HCT116 (cell line): Measurements from ENCODE around the gene KCNN4. TPM values are rescaled to one million over a fixed set of nuclear protein-coding genes. Genes with fewer than 3 reads are reported as not detected.
A peak's percentile ranks its signal among the peaks of the same experiment; 100 is the strongest.

ENCODE experiments used
- ATAC-seq: fragments of 200-7000 bp; cut with Tn5 transposase; 2 replicates; pipeline ENCODE4 v1.9.1; 2020; ENCODE audit warnings: mild to moderate bottlenecking, moderate library complexity
- BruUV-seq: library from RNA; stranded (reverse); fragments of 400-500 nt; replicated peaks from 2 replicates; lab custom pipeline; 2021; lab: Mats Ljungman, UMichigan
- CTCF ChIA-PET: fragments of 300-600 bp; sonication (Branson Sonifier 250); formaldehyde crosslinking; loops from one replicate; lab custom pipeline; 2021; ENCODE audit warnings: antibody characterized with exemption; lab: Charles Lee
- POLR2A ChIA-PET: fragments of 300-600, 350-600 bp; sonication (Branson Sonifier 250); formaldehyde crosslinking; loops from one replicate; lab custom pipeline; 2021; ENCODE audit warnings: antibody characterized with exemption; lab: Charles Lee
- RAD21 ChIA-PET, 2 experiments: fragments of 300-600 bp; sonication (Branson Sonifier 250); formaldehyde crosslinking; loops; one replicate each; lab custom pipeline; 2023; ENCODE audit warnings: low total read pairs in 2 of 2; ENCODE audit not compliant: uncharacterized antibody in 2 of 2, unreplicated experiment in 2 of 2, low non-redundant PET in 1 of 2; lab: Charles Lee
- DNase-seq: peaks from one replicate; pipeline ENCODE4 v3.0.0-alpha.2; 2010; ENCODE audit warnings: low read depth, low spot score
- H2AFZ ChIP-seq: fragments of 200-600 bp; shearing (Covaris generic), sonication (generic); 2 replicates; pipeline ENCODE4 v1.6.1; 2017; ENCODE audit warnings: low read depth, mixed run types, mixed read lengths, antibody characterized with exemption, low read length; ENCODE audit not compliant: poor library complexity, severe bottlenecking
- H3K27ac ChIP-seq: 2 replicates; pipeline ENCODE4 v1.5.1; 2012; ENCODE audit warnings: low read depth, low read length
- H3K27me3 ChIP-seq: fragments of 200-600 bp; sonication (generic); 2 replicates; pipeline ENCODE4 v1.6.1; 2016; ENCODE audit warnings: mixed run types, low read length, mixed read lengths; ENCODE audit not compliant: insufficient read depth
- H3K36me3 ChIP-seq, 2 experiments: fragments of 200-500 bp in 1 of 2; fragments of 200-600 bp in 1 of 2; sonication (Bioruptor generic) in 1 of 2; sonication (generic) in 1 of 2; 2 replicates each; pipeline versions ENCODE4 v1.5.1 to v1.6.1; 2014 to 2016; ENCODE audit warnings: low read length in 2 of 2, inconsistent platforms in 1 of 2, mixed read lengths in 1 of 2, mixed run types in 1 of 2; ENCODE audit not compliant: insufficient read depth in 2 of 2, control insufficient read depth in 1 of 2
- H3K4me1 ChIP-seq, 2 experiments: fragments of 200-600 bp in 1 of 2; sonication (generic) in 1 of 2; 2 replicates each; pipeline versions ENCODE4 v1.5.1 to v1.6.1; 2012 to 2017; ENCODE audit warnings: low read length in 2 of 2, inconsistent platforms in 1 of 2, mild to moderate bottlenecking in 1 of 2, mixed read lengths in 1 of 2, mixed run types in 1 of 2, moderate library complexity in 1 of 2; ENCODE audit not compliant: insufficient read depth in 2 of 2, control insufficient read depth in 1 of 2
- H3K4me2 ChIP-seq: fragments of 200-600 bp; sonication (generic); 2 replicates; pipeline ENCODE4 v1.6.1; 2017; ENCODE audit warnings: mixed run types, low read length, mixed read lengths
- H3K4me3 ChIP-seq, 2 experiments: fragments of 200-600 bp in 1 of 2; sonication (generic) in 1 of 2; replicated peaks in 1 of 2; 2 replicates each; pipeline ENCODE4 v1.5.1; 2011 to 2016; ENCODE audit warnings: low read length in 2 of 2, control low read depth in 1 of 2, low read depth in 1 of 2, mild to moderate bottlenecking in 1 of 2, mixed read lengths in 1 of 2, mixed run types in 1 of 2
- H3K79me2 ChIP-seq: fragments of 200-600 bp; sonication (generic); 2 replicates; pipeline ENCODE4 v1.6.1; 2017; ENCODE audit warnings: mild to moderate bottlenecking, mixed run types, low read length, moderate library complexity, mixed read lengths; ENCODE audit not compliant: insufficient read depth
- H3K9ac ChIP-seq: fragments of 200-600 bp; sonication (generic); 2 replicates; pipeline ENCODE4 v1.6.1; 2016; ENCODE audit warnings: low read length, mixed read lengths
- H3K9me2 ChIP-seq: fragments of 200-600 bp; sonication (generic), shearing (Covaris generic); 2 replicates; pipeline ENCODE4 v1.6.1; 2017; ENCODE audit warnings: mixed run types, mild to moderate bottlenecking, moderate library complexity; ENCODE audit not compliant: insufficient read depth
- H3K9me3 ChIP-seq, 2 experiments: fragments of 200-500 bp in 1 of 2; fragments of 200-600 bp in 1 of 2; sonication (Bioruptor generic) in 1 of 2; sonication (generic) in 1 of 2; 2 replicates each; pipeline ENCODE4 v1.6.1; 2014 to 2017; ENCODE audit warnings: low read length in 2 of 2, mixed read lengths in 2 of 2, inconsistent platforms in 1 of 2, low read depth in 1 of 2, mild to moderate bottlenecking in 1 of 2, mixed run types in 1 of 2, moderate library complexity in 1 of 2; ENCODE audit not compliant: control insufficient read depth in 1 of 2, insufficient read depth in 1 of 2
- H4K20me1 ChIP-seq: fragments of 200-600 bp; sonication (generic), shearing (Covaris generic); 2 replicates; pipeline ENCODE4 v1.6.1; 2017; ENCODE audit warnings: mixed run types, mild to moderate bottlenecking, moderate library complexity; ENCODE audit not compliant: insufficient read depth
- POLR2AphosphoS5 ChIP-seq: IDR thresholded peaks from 2 replicates; pipeline ENCODE4 v1.6.1; 2011; ENCODE audit warnings: mild to moderate bottlenecking, low read depth, low read length, moderate library complexity
- REST ChIP-seq: IDR thresholded peaks from 2 replicates; pipeline ENCODE4 v1.6.1; 2012; ENCODE audit warnings: low read depth
- SP1 ChIP-seq: IDR thresholded peaks from 2 replicates; pipeline ENCODE4 v1.6.1; 2012; ENCODE audit warnings: low read depth
- intact Hi-C: fragments of 100-400 bp; cut with micrococcal nuclease; formaldehyde crosslinking; loops from 2 replicates; pipeline ENCODE4 v1.10.0; 2022
- total RNA-seq: library from RNA; stranded (reverse); gene quantifications from one replicate; pipeline ENCODE4 v1.2.1, GENCODE V29; 2021; ENCODE audit not compliant: unreplicated experiment

KCNN4 gene
- total RNA-seq, 1 experiment from 2014 or later = 72.9 TPM

- no peak for DNase-seq
- no peaks in the 10 kb centered on the region for H3K9me2 ChIP-seq
- peaks cover 0 to 11% of the 10 kb centered on the region in 2 experiments; a peak in 1 of 4 replicates for H3K9me3 ChIP-seq
- no peaks in the 10 kb centered on the region for H3K79me2 ChIP-seq
- peak overlapping the region; percentile 80; the same call in 1 of the 2 replicates for H3K9ac ChIP-seq
- TF ChIP-seq SP1 (peak; percentile 15; the same call in 1 of the 2 replicates), POLR2AphosphoS5 (peak; percentile 35; the same call in 1 of the 2 replicates), REST (no peak)
- TF ChIP-seq, all 23 proteins: peak for 2
- POLR2A ChIA-PET = no interaction called here
- H3K4me1 ChIP-seq = peaks cover 18 to 30% of the 10 kb centered on the region in 2 experiments
- intact Hi-C loops = no loop called here
- peak overlapping the region; percentile 100 for H3K4me2 ChIP-seq
- H4K20me1 ChIP-seq = no peaks in the 10 kb centered on the region
- H3K27me3 ChIP-seq = no peaks in the 10 kb centered on the region
- BruUV-seq = no TSS peak
- H3K27ac ChIP-seq = peak overlapping the region; percentile 79
- H2AFZ ChIP-seq = no peak overlapping the region
- peaks cover 0 to 9% of the 10 kb centered on the region in 2 experiments; a peak in 1 of 4 replicates for H3K36me3 ChIP-seq
- RAD21 ChIA-PET = interaction anchor here in 1 of 2 experiments (0.5 to 0.6 kb wide), 2 partner anchors 22 to 27 kb away, joined by 6 to 7 read pairs; partner anchors contain the start of gene ZNF283
- peak overlapping the region; percentile 58 to 91; a peak in 2 of 4 replicates for H3K4me3 ChIP-seq
- CTCF ChIA-PET = interaction anchor here (1.5 kb wide), 1 partner anchor 10 kb away, joined by 8 read pairs; no protein-coding TSS in a partner anchor
- ATAC-seq = peak; percentile 31
Measured at GRCh38 chr19:43799502-43800142, 18.8 kb upstream of the KCNN4 start.
